Measurements from ENCODE around the gene SORT1.
A peak's percentile ranks its signal among the peaks of the same experiment; 100 is the strongest.
"Not testable (repeated sequence)": the region's sequence is repeated elsewhere in the genome, so short reads cannot be mapped to it uniquely, and the experiment has no call there.

The SORT1 gene

DNA sequence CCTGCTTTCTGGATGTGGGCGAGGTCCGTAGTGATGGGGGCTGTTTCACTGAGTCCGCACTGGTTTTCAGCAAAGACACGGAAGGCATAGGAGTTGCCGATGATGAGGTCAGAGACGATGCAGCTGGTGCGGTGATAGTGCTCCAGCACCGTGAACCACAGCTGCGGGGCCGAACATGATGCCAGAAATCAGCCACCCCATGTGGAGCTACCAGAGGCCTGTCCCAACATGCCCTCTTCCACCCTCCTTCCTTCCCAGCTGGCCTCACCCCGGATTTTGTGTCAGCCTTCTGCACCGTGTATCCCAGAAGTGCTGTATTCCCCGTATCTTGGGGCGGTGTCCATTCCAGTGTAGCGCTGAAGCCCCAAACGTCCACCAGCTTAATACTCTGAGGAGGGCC is 100.9 kb downstream of the SORT1 start:
- DNase-seq (ENCODE audit: low spot score): no peak

DNA sequence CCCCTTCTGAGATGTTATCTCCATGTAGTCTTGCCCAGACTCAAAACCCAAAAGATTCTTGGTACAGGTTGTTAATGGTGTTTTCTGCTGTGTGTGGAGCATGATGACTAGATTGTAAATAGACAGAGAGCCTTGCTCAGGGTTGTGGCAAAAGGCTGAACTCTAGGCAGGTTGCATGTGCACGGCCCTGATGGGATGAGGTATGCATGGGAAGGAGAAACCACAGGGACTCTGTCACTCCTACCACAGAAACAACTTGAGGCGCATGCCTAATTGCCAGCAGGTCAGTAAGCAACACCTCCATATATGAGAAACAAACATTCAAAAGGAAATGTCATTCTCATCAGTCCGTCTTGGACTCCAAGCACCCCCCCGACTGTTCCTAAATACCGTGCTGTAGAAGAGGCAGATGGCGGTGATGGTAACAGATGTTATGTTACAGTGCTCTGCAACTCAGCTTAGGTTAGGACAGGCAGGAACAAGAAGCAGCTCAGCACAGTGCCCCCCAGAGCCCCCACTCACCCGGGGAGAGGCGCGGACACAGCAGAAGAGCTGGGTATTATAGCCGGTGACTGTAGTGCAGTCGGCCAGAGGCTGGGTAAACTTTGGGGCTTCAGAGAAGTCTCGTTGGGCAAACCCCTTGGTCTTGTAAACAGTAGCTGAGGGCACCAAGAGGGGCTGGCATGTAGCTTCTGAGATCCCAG is 101.9 kb downstream of the SORT1 start:
- DNase-seq (ENCODE audit: low spot score): no peak

DNA sequence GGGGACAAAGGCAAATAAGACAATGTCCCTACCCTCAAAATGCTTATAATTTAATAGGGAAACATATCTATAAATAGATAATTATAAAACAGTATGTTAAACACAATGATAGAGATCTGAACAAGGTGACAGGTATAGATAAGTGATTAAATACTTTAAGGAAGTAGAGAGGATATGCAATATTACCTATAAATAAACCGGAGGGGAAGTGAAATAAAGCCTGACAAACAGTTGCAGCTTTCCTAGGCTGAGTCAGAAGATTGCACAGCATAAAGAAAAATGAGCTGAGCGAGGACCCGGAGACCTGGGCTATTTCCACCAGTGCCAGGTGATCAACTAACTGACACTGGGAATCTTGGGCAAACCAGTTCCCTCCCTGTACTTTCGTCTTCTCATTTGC is 103.2 kb downstream of the SORT1 start:
- no peak for DNase-seq (ENCODE audit: low spot score)

DNA sequence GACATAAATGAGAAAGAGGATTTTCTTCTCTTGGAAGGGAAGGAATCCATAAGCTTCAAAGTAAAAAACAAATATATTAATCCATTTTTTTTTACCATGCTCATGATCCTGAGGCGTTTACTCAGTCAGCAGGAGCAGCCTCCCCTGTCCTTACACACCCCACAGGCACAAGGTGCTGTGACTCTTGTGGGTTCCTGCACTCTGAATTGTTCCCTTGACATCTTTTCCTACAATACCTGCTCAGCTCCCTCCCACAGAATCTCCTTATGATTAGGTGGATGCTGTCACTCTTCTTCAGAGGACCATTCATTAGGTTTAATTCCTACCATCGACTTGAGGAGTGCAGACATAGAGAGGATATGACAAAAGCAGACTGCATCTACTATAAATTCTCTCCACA is 104.7 kb downstream of the SORT1 start:
- DNase-seq (ENCODE audit: low spot score): no peak

DNA sequence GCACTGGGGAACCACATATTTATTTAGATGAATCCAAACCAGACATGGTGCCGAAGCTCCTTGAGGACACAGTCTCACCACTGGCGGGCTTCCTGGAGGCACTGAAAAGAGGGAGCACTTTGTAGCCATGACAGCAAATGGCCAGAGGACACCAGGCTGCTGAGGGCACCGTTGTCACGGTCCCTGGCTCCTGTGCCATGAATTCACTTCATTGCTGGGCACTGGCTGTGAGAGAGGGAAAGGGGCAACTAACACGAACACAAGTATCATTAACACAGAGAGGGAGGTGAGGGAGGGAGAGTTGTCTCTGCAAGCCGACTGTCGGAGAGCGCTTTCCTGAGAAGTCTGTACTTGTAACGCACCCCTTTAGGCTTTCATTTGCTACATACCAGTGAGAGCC is 105.4 kb downstream of the SORT1 start:
- no peak for DNase-seq (ENCODE audit: low spot score)

DNA sequence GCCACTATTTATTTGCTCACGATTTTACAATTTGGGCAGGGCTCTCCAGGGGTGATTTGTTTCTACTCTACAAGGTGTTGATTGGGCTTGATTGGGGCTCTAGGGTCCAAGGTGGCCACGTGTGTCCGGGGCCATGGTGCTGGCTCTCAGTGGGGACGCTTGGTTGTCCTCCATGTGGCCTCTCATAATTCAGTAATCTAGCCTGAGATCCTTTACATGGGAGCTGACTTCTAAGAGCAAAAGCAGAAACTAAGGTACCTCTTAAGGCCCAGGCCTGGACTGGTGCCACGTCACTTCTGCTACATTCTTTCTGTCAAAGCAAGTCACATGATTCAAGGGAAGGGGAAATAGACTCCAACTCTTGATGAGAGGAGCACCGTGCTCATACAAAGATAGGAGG is 106.7 kb downstream of the SORT1 start:
- DNase-seq (ENCODE audit: low spot score): no peak

DNA sequence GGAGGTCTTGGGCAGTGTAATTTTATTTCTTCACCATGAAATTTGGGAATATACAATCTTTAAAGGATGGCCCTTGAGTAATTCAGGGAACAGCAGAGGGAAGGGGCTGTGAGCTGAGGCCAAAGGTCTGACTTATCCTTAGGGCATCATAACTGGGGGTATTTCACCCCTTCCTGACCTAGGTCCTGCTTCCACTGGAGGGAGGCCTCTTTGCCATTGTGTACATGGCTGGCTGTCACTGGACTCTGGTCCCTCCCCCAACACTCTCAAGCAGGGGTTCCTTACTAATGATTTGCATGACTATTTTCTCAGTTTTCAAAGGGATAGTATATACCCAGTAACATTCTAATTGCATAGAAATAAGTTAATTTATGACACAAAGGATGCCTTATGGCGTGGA is 107.6 kb downstream of the SORT1 start:
- no peak for DNase-seq (ENCODE audit: low spot score)

DNA sequence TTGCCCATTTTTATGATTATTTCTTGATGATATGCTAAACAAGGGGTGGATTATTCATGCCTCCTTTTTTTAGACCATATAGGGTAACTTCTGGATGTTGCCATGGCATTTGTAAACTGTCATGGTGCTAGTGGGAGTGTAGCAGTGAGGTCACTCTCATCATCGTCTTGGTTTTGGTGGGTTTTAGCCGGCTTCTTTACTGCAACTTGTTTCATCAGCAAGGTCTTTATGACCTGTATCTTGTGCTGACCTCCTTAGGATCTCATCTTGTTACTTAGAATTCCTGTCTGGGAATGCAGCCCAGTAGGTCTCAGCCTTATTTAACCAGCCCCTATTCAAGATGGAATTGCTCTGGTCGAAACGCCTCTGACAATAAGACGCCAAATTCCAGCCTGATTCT is 111.0 kb downstream of the SORT1 start:
- DNase-seq (ENCODE audit: low spot score): not testable (repeated sequence)

DNA sequence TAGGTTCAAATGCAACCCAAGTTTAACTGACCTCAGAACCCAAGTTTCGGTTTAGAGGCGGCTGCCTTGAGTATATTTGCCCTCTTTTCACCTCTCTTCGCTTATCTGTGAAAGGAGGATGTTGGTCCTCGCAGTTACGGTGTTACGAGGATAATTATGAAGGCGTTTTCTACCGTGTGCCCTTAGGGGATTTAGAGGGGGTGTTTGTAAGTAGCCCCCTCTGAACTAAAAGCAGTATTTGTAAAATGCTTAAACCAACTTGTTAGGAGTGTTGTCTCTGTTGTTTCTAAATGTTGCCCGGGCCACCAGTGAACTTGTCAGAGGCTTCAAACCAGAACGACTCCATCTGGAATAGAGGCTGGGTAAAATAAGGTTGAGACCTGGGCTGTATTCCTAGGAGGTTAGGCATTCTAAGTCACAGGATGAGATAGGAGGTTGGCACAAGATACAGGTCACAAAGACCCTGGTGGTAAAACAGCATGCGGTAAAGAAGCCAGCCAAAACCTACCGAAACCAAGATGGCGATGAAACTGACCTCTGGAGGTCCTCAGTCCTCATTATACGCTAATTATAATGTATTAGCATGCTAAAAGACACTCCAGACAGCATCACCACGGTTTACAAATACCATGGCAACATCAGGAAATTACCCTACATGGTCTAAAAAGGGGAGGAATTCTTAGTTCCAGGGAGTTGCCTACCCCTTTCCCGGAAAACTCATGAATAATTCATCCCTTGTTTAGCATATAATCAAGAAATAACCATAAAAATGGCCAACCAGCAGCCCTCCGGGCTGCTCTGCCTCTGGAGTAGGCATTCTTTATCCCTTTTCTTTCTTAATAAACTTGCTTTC is 113.7 kb downstream of the SORT1 start:
- no peak for DNase-seq (ENCODE audit: low spot score)

DNA sequence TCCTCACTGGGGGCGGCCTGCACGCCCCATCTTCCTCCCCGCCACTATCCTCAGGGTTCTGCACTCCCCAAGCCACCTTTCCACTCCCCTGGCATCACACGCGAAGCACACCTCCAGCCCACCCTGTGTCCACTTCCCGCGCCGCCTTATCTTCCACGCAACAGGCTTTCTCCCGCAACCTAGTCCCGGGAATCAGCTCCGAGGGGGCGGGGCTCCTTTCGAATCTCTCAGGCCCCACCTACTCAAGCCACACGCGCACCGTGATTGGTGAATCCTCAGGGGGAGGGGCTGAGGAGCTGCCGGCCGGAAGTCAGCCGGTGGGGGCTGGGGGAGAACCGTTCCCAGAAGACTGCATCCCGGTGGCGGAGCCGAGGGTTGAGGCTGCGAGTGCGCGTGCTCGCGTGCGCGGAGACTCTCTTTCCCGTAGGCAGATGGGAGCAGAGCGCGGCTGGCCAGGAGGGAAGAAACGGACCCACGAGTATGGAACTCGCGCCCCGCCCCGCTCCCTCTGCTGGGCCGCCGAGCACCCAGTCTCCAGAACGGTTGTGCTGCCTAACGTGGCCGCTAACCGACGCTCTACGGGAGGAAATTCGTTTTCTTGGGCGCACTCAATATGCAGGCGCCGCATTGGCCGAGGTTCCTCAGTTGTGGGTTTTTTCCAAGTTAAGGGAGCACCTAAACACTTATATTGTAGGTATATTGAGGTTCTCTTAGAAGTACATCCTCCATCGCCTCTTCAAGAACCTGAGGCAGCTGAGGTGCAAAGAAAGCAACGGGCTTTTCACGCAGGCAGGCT is 114.6 kb downstream of the SORT1 start, which contains the start of gene PSRC1:
Gene PSRC1 (minus strand): TSS at position 194 of the 796 bp plus-strand sequence.
- DNase-seq (ENCODE audit: low spot score): peak; percentile 95

DNA sequence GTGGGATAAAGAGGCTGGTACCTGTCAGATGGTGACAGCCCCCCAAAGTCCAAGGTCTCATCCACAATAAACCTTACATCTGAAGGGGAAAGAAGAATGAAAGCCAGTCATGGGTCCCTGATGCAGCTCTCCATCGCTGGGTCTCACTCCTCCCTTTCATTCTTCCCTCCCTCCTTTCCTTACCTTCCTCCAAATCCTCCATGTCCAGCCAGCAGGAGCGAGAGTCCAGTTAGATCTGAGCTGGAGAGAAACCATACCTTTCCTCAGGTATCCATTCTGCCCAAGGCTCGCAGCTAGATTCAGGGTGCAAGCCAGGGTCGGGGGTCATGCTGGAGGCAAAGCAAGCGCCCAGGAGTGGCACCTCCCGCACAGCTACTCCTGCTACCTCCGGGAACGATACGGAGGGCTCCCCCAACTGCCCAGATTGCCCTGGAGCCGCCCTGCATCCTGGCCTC is 115.2 kb downstream of the SORT1 start:
- no peak for DNase-seq (ENCODE audit: low spot score)

DNA sequence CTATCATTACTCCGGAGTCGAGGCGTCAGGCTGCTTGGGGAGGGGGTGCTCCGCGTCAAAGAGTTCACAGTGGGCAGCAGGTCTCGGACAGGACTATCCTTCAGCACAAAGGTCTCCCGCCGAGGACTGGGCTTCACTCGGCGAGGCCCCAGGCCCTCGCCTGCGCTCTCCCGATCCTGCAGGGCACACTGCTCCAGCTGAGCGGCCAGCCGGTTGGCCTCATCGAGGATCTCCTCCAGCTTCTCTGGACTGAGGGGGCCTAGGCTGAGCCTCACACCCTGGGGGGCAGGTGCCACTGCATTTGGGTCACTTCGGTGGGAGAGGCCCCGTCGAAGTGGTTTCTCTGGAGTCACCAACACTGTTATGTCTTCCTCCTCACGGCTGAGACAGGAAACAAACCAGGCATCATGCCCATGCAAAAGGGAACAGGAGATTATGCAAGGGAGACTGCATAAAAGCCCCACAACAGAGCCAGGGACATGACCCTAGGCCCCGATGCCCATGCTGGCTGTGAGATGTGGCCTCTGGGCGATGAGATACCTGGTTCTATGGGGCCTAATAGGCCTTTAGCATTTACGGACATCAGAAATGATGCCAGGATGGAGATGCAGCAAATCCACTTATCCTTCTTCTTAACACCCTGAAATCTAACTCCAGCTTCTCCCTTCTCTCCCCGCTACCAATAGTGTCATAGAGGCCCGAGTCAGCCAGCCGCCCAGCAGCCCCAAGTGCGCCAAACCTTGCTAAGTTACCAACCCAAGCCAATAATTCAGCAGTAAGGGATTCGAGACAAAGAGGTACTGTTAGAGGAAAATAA is 115.8 kb downstream of the SORT1 start:
- peak; percentile 40 for DNase-seq (ENCODE audit: low spot score)

DNA sequence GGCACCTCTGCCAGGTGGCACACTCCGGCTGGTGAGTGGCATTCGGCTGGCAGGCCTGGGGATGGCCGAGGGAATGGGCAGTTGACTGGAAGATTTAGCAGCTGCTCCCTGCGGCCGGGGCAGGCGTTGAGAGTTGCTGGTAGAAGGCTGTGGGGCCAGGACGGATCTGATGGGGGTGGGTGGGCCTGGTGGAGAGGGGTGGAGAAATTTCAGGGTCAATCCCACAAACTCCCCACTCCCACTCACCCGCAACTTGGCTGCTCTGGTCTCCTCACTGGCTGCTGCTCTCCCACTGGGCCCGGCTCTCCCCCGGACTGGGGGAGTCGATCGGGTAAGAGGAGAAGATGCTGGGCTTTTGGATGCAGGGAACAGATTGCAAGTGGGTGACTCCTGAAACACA is 116.9 kb downstream of the SORT1 start:
- DNase-seq (ENCODE audit: low spot score): no peak

DNA sequence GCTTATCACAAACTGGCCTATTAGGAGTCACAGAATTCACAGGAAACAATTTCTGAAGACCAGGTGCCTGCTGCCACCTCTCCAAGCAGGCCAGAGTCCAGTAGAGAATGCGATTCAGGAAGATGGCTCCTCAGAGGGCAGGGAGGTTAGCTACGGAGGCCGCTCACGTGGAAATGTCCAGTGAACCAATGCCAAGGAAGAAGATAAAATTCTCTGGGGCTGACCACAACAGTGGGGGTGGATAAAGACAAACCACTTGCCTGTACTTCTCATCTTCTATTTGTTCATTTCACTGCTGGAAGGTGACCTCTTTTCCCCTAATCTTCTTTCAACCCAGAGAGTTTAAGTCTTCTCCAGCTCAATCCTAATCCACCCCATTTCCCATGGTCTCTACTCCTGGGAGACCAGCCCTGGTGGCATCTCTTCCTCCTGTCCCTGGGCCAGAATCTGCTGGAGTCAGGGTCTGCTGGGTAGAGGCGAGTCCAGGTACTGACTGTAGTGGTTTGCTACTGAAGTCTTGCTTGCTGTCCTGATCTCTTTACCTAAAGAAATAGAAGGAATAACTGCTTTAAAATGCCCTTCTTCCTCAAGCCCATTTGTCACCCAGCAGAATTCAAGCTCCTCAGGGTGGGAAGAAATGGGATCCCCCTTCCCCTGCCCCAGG is 118.0 kb downstream of the SORT1 start:
- DNase-seq (ENCODE audit: low spot score): no peak

DNA sequence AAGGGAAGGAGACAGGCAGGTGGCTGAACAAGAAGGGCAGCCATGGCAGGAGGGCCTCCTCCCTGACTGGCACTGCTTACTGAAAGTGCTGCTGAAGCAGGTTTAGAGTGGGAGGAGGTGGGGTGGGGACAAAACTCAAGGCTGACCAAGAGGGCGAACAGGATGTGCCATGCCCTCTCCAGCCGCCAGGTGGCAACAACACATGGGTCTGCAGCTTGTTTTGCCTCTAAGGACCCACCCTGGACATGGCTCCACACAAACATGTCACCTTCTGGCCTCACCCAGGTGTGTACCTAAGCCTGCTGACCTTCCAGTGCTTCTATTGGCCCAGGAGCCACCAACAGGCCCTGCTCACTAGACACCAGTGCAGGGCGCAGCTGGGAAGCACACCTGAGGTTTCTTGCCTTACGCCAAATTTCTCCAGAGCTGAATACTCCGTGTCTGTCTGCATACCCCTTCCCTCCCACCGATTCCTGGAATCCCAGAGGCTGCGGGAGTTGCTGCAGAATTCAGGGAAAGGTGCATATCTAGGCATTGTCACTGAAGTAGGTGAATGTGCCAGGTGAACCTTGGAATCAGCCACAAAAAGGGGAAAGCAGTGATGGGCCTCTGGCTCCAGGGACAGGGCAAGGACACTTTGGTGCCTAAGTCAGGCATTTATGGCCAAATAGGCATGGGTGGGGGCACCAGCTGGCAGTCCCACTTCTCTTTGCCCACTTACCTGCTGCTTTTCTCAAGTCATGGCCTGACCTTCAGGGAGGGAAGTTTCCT is 120.1 kb downstream of the SORT1 start:
- DNase-seq (ENCODE audit: low spot score): peak; percentile 75

DNA sequence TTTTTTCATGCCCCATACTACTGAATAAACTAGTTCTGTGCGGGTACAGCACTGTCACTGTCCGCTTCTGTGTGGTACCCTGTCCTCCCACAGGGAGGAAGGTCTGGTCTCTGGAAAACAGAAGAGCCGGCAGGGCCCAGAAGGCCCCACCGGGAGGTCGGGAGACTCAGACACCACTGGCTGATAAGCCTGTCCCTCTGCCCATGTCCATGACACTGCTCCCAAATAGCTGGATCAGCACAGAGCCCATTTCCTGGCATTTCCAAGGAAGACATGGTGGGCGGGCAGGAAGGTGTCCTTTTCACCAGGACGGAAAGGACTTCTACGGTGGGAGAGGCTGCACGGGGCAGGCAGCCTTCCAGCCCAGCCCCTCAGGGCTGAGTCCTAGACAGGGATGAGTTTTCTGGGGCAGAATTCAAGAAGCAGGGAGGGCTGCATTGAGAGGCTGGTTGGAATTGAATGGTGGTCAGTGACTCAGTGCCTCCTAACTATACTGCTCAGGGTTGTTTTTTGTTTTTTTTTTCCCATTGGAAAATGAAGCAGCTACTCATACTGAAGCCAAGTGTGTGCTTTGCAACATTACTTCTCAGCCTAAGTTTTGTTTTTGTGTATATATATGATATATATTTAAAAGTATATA is 121.9 kb downstream of the SORT1 start:
- DNase-seq (ENCODE audit: low spot score): no peak

DNA sequence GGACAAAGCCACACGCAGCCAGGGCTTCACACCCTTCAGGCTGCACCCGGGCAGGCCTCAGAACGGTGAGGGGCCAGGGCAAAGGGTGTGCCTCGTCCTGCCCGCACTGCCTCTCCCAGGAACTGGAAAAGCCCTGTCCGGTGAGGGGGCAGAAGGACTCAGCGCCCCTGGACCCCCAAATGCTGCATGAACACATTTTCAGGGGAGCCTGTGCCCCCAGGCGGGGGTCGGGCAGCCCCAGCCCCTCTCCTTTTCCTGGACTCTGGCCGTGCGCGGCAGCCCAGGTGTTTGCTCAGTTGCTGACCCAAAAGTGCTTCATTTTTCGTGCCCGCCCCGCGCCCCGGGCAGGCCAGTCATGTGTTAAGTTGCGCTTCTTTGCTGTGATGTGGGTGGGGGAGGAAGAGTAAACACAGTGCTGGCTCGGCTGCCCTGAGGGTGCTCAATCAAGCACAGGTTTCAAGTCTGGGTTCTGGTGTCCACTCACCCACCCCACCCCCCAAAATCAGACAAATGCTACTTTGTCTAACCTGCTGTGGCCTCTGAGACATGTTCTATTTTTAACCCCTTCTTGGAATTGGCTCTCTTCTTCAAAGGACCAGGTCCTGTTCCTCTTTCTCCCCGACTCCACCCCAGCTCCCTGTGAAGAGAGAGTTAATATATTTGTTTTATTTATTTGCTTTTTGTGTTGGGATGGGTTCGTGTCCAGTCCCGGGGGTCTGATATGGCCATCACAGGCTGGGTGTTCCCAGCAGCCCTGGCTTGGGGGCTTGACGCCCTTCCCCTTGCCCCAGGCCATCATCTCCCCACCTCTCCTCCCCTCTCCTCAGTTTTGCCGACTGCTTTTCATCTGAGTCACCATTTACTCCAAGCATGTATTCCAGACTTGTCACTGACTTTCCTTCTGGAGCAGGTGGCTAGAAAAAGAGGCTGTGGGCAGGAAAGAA is 122.9 kb downstream of the SORT1 start:
- DNase-seq (ENCODE audit: low spot score): no peak

DNA sequence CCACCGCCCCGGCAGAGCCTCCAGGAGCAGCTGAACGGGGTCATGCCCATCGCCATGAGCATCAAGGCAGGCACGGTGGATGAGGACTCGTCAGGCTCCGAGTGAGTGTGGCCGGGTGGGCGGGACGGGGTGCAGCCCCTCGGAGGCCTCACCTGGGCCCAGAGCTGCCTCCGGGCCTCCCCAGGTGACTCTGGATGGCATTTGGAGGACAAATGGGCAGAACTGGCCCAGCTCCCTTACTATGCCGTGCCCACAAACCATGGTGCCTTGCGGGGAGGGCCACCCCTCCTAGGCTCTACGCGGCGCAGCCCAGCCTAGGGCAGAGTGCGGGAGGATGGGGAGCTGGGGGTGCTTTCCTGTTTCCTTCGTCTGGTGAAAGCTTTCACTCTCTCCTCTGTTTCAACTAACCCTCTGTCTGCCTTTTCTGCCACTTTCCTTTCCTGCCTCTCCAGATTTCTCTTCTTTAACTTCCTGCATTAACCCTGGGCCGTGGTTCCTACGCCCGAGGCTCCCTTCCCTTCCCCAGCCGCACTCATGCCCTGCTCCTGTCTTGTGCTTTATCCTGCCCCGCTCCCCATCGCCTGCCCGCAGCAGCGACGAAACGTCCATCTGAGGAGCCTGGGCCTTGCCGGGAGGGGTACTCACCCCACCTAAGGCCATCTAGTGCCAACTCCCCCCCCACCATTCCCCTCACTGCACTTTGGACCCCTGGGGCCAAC is 124.0 kb downstream of the SORT1 start:
- DNase-seq (ENCODE audit: low spot score): no peak

Measured in RKO (cell line).